Suprapubic skin (tissue), 4 donors: ENCODE data around the gene GLMN.

Experiments
- EP300 ChIP-seq: sonication (generic); formaldehyde crosslinking; IDR thresholded peaks from one replicate; pipeline ENCODE4 v1.6.1; 2017; ENCODE audit warnings: antibody characterized with exemption
- POLR2A ChIP-seq, 2 donors: fragments of 450-650 bp; IDR thresholded peaks; one replicate each; pipeline ENCODE4 v1.6.1; 2017; ENCODE audit warnings: antibody characterized with exemption in 2 of 2, mild to moderate bottlenecking in 2 of 2, moderate library complexity in 2 of 2
- POLR2AphosphoS5 ChIP-seq, 3 donors: sonication (generic); formaldehyde crosslinking; IDR thresholded peaks; one replicate each; pipeline ENCODE4 v1.6.1; 2017; ENCODE audit warnings: antibody characterized with exemption in 3 of 3
- TF ChIP-seq, protein P1 (sequence below), 2 donors: fragments of 200-600 bp in 1 of 2; fragments of 450-650 bp in 1 of 2; sonication (generic) in 1 of 2; IDR thresholded peaks; one replicate each; pipeline ENCODE4 v1.5.1; 2016 to 2019; ENCODE audit warnings: antibody characterized with exemption in 2 of 2, mild to moderate bottlenecking in 1 of 2, moderate library complexity in 1 of 2

- TF ChIP-seq EP300 (no peak), POLR2AphosphoS5 (IDR thresholded peaks at IDR 0.05) (no peak), POLR2A (IDR thresholded peaks at IDR 0.05) (no peak)
- TF ChIP-seq, protein P1, sequence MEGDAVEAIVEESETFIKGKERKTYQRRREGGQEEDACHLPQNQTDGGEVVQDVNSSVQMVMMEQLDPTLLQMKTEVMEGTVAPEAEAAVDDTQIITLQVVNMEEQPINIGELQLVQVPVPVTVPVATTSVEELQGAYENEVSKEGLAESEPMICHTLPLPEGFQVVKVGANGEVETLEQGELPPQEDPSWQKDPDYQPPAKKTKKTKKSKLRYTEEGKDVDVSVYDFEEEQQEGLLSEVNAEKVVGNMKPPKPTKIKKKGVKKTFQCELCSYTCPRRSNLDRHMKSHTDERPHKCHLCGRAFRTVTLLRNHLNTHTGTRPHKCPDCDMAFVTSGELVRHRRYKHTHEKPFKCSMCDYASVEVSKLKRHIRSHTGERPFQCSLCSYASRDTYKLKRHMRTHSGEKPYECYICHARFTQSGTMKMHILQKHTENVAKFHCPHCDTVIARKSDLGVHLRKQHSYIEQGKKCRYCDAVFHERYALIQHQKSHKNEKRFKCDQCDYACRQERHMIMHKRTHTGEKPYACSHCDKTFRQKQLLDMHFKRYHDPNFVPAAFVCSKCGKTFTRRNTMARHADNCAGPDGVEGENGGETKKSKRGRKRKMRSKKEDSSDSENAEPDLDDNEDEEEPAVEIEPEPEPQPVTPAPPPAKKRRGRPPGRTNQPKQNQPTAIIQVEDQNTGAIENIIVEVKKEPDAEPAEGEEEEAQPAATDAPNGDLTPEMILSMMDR (IDR thresholded peaks at IDR 0.05): no peak
Measured at GRCh38 chr1:92324784-92325183, 26.0 kb upstream of the GLMN start.
